Nephron progenitor cell (in vitro differentiated cells): ENCODE results near the gene SLC2A1.
"Not testable (repeated sequence)": the region's sequence is repeated elsewhere in the genome, so short reads cannot be mapped to it uniquely, and the experiment has no call there.

Experiments used
- DNase-seq: peaks from one replicate; pipeline ENCODE4 v3.0.0; 2021
- H3K27ac Mint-ChIP-seq: 2 replicates; pipeline ENCODE4 v1.8.0; 2021; ENCODE audit warnings: mild to moderate bottlenecking, moderate library complexity, mixed read lengths
- H3K27me3 Mint-ChIP-seq: 2 replicates; pipeline ENCODE4 v1.8.0; 2021; ENCODE audit warnings: mild to moderate bottlenecking, low read depth, mixed read lengths; ENCODE audit not compliant: poor library complexity
- H3K36me3 Mint-ChIP-seq: 2 replicates; pipeline ENCODE4 v1.8.0; 2021; ENCODE audit warnings: low read depth, mixed read lengths
- H3K4me1 Mint-ChIP-seq: 2 replicates; pipeline ENCODE4 v1.8.0; 2021; ENCODE audit warnings: mixed read lengths
- H3K4me3 Mint-ChIP-seq: 2 replicates; pipeline ENCODE4 v1.8.0; 2021; ENCODE audit warnings: mild to moderate bottlenecking, moderate library complexity, mixed read lengths
- H3K9me3 Mint-ChIP-seq: 2 replicates; pipeline ENCODE4 v1.8.0; 2021; ENCODE audit warnings: mild to moderate bottlenecking, moderate library complexity, mixed read lengths
- CTCF ChIP-seq: fragments of 200-600 bp; sonication (generic); IDR thresholded peaks from 2 replicates; pipeline ENCODE4 v1.5.0; 2021; ENCODE audit warnings: antibody characterized with exemption

SLC2A1 gene

GRCh38 chr1:42904434-42904833, 54.2 kb downstream of the SLC2A1 start:
- H3K4me3 Mint-ChIP-seq, result no peak overlapping the region
- H3K4me1 Mint-ChIP-seq, result peaks cover 19% of the 10 kb centered on the region
- H3K27ac Mint-ChIP-seq, result no peak overlapping the region
- DNase-seq, result no peak
- peaks cover 2% of the 10 kb centered on the region for H3K36me3 Mint-ChIP-seq
- H3K27me3 Mint-ChIP-seq, result peaks cover 3% of the 10 kb centered on the region
- TF ChIP-seq CTCF, result no peak
- peaks cover 9% of the 10 kb centered on the region for H3K9me3 Mint-ChIP-seq

DNA sequence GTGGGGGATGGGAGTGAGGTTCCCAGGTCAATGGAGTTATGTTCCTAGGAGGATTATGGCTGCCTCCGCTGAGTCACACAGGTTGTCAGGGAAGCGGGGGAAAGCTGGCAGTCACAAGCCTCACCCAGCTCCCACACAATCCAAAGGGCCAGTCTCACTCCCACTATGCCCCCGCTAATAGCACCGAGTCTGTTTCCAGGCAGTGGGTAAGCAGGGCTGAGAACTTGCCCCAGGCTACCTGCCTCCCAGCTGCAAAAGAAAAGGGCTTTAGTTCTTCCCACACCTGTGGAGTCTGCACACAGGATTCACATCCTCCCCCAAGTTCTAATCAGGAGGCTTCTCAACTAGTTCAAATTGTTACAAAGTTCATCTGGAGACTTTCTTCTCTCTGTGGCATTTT, 58.7 kb downstream of the SLC2A1 start:
- Mint-ChIP-seq H3K36me3 (peaks cover 13% of the 10 kb centered on the region), H3K4me1 (peaks cover 19% of the 10 kb centered on the region), H3K9me3 (peaks cover 53% of the 10 kb centered on the region), H3K27me3 (peaks cover 13% of the 10 kb centered on the region)
- not testable (repeated sequence) for H3K27ac Mint-ChIP-seq, DNase-seq, H3K4me3 Mint-ChIP-seq

- Mint-ChIP-seq H3K27ac (no peak overlapping the region), H3K36me3 (no peaks in the 10 kb centered on the region)
- TF ChIP-seq CTCF, result no peak
These were observed 67.1 kb downstream of the SLC2A1 start for GRCh38 chr1:42891465-42892138.

DNA sequence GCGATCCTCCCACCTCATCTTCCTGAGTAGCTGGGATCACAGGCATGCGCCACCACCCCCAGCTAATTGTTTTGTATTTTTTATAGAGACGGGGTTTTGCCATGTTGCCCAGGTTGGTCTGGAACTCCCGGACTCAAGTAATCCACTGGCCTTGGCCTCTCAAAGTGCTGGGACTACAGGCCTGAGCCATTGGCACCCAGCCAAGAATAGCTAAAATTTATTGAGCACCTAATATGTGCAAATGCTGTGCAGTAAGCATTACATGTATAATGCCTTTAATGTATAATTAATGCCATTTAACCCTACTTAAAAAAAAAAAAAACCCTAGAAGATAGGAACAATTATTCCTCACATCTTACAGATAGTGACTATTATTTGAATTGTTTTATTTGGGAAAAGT, 69.4 kb downstream of the SLC2A1 start:
- H3K27me3 Mint-ChIP-seq, result peaks cover 4% of the 10 kb centered on the region
- H3K27ac Mint-ChIP-seq, result no peak overlapping the region
- no peak for TF ChIP-seq CTCF
- peaks cover 15% of the 10 kb centered on the region for H3K4me1 Mint-ChIP-seq
- H3K9me3 Mint-ChIP-seq, result no peaks in the 10 kb centered on the region
- H3K36me3 Mint-ChIP-seq, result no peaks in the 10 kb centered on the region
- DNase-seq, result no peak
- H3K4me3 Mint-ChIP-seq, result no peak overlapping the region

More at GRCh38 chr1:42891465-42892138, 67.1 kb downstream of the SLC2A1 start:
- peaks cover 15% of the 10 kb centered on the region for H3K4me1 Mint-ChIP-seq
- DNase-seq, result no peak
- peaks cover 22% of the 10 kb centered on the region for H3K9me3 Mint-ChIP-seq
- no peak overlapping the region for H3K4me3 Mint-ChIP-seq
- peaks cover 17% of the 10 kb centered on the region for H3K27me3 Mint-ChIP-seq

GRCh38 chr1:42888013-42888633, 70.5 kb downstream of the SLC2A1 start:
- DNase-seq, result no peak
- H3K27ac Mint-ChIP-seq, result no peak overlapping the region
- no peaks in the 10 kb centered on the region for H3K36me3 Mint-ChIP-seq
- H3K27me3 Mint-ChIP-seq, result peaks cover 4% of the 10 kb centered on the region
- no peaks in the 10 kb centered on the region for H3K9me3 Mint-ChIP-seq
- no peak overlapping the region for H3K4me3 Mint-ChIP-seq
- TF ChIP-seq CTCF, result no peak
- H3K4me1 Mint-ChIP-seq, result peaks cover 12% of the 10 kb centered on the region

DNA sequence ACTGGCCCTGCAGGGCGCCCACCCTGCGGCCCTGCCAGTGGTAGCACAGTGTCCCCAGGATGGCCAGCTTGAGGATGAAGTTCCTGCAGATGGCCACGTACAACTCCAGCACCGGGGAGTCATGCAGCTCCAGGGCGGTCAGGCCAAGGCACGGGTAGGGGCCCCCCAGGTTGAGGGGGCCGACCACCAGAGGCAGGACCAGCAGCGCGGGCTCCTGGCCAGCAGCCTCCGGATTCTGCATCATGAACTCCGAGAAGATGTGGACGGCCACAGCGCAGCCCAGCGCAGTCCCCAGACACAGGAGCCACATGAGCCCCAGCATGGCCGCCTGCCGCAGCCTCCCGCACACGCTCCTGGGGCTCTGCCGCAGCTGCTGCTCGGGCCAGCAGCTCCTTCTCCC, 71.3 kb downstream of the SLC2A1 start:
- Mint-ChIP-seq H3K36me3 (no peaks in the 10 kb centered on the region), H3K27me3 (peaks cover 4% of the 10 kb centered on the region), H3K4me3 (no peak overlapping the region), H3K27ac (no peak overlapping the region), H3K4me1 (peaks cover 6% of the 10 kb centered on the region), H3K9me3 (no peaks in the 10 kb centered on the region)
- no peak for TF ChIP-seq CTCF
- DNase-seq, result no peak
